HFF-Myc (cell line): Measurements from ENCODE around the gene EIF3L.

ENCODE experiments used
- DNase-seq: peaks from one replicate; pipeline ENCODE4 v3.0.0-alpha.2; 2011; ENCODE audit warnings: low read depth; ENCODE audit errors: extremely low read depth
- H3K4me3 ChIP-seq: replicated peaks from 2 replicates; pipeline ENCODE4 v1.5.1; 2011; ENCODE audit warnings: low read depth, mild to moderate bottlenecking, control low read depth, low read length
- TF ChIP-seq, protein P1 (sequence below): IDR thresholded peaks from 2 replicates; pipeline ENCODE4 v1.5.1; 2012; ENCODE audit warnings: mild to moderate bottlenecking, low read depth, low read length, control low read depth; ENCODE audit errors: missing control alignments

The EIF3L gene

DNA sequence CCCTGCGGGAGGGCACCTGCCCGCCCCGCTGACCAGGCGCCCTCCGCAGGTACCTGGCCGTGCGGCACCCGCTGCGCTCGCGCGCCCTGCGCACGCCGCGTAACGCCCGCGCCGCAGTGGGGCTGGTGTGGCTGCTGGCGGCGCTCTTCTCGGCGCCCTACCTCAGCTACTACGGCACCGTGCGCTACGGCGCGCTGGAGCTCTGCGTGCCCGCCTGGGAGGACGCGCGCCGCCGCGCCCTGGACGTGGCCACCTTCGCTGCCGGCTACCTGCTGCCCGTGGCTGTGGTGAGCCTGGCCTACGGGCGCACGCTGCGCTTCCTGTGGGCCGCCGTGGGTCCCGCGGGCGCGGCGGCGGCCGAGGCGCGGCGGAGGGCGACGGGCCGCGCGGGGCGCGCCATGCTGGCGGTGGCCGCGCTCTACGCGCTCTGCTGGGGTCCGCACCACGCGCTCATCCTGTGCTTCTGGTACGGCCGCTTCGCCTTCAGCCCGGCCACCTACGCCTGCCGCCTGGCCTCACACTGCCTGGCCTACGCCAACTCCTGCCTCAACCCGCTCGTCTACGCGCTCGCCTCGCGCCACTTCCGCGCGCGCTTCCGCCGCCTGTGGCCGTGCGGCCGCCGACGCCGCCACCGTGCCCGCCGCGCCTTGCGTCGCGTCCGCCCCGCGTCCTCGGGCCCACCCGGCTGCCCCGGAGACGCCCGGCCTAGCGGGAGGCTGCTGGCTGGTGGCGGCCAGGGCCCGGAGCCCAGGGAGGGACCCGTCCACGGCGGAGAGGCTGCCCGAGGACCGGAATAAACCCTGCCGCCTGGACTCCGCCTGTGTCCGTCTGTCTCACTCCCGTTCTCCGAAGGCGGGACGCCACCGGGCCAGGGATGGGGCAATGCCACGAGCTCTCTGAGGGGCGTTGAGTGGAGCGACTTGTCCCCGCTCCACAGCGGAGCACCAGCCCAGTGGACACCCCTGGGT lies 24.3 kb upstream of the EIF3L start:
- H3K4me3 ChIP-seq = no peak overlapping the region
- no peak for DNase-seq
- TF ChIP-seq, protein P1, sequence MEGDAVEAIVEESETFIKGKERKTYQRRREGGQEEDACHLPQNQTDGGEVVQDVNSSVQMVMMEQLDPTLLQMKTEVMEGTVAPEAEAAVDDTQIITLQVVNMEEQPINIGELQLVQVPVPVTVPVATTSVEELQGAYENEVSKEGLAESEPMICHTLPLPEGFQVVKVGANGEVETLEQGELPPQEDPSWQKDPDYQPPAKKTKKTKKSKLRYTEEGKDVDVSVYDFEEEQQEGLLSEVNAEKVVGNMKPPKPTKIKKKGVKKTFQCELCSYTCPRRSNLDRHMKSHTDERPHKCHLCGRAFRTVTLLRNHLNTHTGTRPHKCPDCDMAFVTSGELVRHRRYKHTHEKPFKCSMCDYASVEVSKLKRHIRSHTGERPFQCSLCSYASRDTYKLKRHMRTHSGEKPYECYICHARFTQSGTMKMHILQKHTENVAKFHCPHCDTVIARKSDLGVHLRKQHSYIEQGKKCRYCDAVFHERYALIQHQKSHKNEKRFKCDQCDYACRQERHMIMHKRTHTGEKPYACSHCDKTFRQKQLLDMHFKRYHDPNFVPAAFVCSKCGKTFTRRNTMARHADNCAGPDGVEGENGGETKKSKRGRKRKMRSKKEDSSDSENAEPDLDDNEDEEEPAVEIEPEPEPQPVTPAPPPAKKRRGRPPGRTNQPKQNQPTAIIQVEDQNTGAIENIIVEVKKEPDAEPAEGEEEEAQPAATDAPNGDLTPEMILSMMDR = no peak

DNA sequence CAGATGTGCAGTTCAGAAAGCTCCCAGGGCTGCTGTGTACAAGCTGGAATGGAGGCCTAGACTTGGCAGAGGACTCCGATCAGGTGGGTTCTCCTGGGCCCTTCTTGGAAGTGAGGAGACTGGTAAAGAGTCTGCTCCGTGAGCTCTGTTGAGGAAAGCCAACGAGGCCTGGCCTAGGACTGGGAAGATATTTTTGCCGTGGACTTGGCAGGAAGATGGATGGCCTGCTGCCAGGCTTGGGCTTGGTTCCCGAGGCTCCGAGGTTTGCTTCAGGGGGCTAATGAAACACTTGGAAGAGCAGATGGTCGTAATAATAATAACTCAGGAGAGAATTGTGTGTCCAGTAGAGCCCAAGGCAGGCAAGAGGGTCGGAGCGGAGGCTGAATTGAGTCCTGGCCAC lies 22.2 kb upstream of the EIF3L start:
- DNase-seq = no peak
- H3K4me3 ChIP-seq = no peak overlapping the region
- TF ChIP-seq, protein P1 = no peak

DNA sequence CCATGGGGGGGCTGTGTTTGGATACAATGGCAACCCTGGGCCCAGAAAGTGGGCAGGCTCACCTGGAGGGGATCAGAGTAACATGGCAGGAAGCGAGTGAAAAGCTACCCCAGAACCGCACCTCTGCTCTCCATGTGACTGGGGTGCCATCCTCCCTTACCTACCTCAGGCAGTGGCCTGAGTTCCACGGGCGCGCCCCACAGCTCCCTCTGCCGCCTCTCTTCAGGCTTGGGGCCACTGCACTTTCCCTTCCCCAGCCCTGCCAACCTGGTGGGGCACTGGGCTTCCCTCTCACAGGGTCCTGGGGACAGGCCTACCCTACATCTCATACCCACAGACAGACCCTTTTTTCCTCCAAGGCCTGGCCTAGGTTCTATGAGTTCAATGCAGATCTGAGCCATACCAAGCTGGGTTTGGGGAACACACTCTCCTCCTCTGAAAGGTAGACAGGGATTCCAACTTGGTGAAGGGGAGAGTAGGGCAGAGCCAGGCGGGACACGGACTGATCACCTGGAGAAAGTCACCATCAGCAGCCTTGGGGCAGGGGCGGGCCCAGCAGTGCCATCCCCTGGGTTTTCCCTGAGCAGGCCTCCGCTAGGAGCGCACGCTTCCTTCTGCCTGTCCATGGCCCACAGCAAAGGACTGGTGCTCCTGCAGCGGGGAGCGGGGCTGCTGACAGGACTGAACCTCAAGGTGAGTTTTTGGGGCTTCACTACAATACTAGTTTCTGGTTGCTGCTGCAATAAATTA lies 19.0 kb upstream of the EIF3L start:
- TF ChIP-seq, protein P1 = no peak
- no peak for DNase-seq
- H3K4me3 ChIP-seq = no peak overlapping the region

DNA sequence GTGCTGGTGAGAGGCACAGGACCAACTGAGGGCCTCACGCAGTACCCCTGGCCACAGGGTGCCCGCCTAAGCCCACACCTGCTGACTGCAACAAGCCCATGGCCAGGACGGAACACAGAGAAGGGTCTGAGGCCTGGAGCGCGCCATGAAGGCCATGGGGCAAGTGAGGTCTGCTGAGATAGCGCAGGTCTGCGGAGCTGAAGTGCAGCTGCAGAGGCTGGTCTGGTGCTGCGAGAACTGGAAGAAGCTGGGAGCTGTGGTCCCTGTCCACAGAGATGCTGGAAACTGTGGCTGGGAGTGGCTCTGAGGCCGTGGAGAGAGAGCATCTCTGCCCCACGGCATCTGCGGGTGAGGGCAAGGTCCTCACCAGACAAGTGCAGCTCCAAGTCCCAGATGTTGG lies 17.7 kb upstream of the EIF3L start:
- TF ChIP-seq, protein P1 = no peak
- DNase-seq = no peak

DNA sequence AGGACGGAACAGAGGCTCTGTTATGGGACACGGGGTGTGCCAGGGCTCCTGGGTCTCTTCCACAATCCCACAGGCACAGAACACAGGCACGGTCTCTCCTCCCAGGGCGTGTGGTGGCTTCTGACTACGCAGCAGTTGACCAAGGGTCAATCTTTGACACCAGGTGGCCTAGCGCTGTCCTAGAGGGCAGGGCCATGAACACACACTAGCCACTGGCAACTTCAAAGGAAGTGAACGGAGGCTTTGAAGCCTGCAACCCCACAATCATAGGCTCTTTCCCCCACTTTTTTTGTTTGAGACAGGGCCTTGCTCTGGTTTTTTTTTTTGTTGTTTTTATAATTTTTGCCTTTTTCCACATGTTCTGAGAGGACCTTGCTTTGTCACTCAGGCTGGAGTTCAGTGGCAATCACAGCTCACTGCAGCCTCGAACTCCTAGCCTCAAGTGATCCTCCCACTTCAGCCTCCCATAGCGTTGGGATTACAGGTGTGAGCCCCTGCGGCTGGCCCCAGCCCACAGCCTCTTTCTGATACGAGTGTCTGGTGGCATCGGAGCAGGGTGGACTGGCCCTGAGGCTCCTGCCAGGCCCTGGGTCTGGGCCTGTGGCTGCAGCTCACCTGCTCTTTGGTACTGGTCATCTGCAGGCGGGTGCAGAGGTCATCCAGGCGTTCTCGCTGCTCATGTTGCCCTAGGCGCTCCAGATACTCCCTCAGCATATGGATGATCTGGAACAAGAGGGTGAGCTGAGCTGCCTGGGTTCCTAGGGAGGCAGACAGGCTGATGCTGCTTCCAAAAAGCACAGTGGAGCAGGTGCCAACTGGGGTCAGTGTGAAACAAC lies 17.0 kb upstream of the EIF3L start:
- TF ChIP-seq, protein P1 = no peak
- no peak overlapping the region for H3K4me3 ChIP-seq
- DNase-seq = no peak

More for the DNA sequence above, 17.7 kb upstream of the EIF3L start:
- H3K4me3 ChIP-seq = no peak overlapping the region

DNA sequence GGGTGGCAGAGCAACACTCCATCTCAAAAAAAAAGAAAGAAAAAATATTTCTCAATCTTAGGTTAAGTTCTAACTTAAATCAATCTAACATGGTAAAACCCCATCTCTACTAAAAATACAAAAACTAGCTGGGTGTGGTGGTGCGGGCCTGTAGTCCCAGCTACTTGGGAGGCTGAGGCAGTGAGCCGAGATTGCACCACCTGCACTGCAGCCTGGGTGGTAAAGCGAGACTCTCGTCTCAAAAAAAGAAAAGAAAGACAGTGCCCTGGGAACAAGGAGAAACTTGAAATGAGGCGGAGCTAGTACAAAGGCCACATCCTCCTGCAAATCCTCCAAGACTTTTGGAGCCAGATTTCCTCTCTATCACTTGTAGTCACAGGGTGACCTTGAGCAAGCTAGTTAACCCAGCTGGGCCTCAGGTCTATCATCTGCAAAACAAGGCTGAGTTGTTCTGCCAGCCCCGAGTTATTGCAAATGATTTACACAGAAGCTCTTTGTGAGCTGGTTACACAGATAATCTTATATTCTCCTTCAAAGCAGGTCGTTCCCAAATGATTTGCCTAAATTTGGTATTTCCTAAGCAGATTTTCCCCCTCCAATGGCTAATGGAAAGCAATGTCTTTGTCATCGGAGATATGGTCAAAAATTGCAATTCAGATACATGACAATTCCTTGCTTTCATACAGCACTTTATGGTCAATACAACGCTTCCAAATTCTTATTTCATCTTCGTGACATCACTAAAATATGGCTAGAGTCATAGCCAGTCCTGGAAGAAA lies 7.0 kb upstream of the EIF3L start:
- DNase-seq = no peak
- TF ChIP-seq, protein P1 = no peak
- 0 out of 2 replicates have a peak overlapping the region, but pooled peaks have one; percentile 52 for H3K4me3 ChIP-seq
